OCI-LY7 (cell line): ENCODE measurements around the gene DNAJB4. TPM values are rescaled to one million over a fixed set of nuclear protein-coding genes. Genes with fewer than 3 reads are reported as not detected.

Source experiments
- BruUV-seq: library from RNA; stranded (reverse); fragments of 400-500 nt; replicated peaks from 2 replicates; lab custom pipeline; 2021; lab: Mats Ljungman, UMichigan
- CTCF ChIA-PET: fragments of 300-600 bp; sonication (Branson Sonifier 250); formaldehyde crosslinking; loops from one replicate; lab custom pipeline; 2022; ENCODE audit warnings: antibody characterized with exemption; ENCODE audit not compliant: unreplicated experiment; lab: Charles Lee
- POLR2A ChIA-PET: fragments of 300-600 bp; sonication (Branson Sonifier 250); formaldehyde crosslinking; loops from one replicate; lab custom pipeline; 2022; ENCODE audit warnings: antibody characterized with exemption; lab: Charles Lee
- DNase-seq: peaks from one replicate; pipeline ENCODE4 v3.0.0-alpha.2; 2015; ENCODE audit warnings: low spot score
- H2AFZ ChIP-seq: fragments of 200-600 bp; sonication (generic), shearing (Covaris generic); 2 replicates; pipeline ENCODE4 v1.6.1; 2014; ENCODE audit warnings: mild to moderate bottlenecking, antibody characterized with exemption, low read length, moderate library complexity
- H3K27ac ChIP-seq: fragments of 200-600 bp; sonication (generic); 2 replicates; pipeline ENCODE4 v1.5.1; 2014; ENCODE audit warnings: mixed run types, low read depth, mild to moderate bottlenecking, moderate library complexity, low read length, inconsistent platforms; ENCODE audit not compliant: poor library complexity, severe bottlenecking
- H3K36me3 ChIP-seq: fragments of 200-600 bp; sonication (generic); 2 replicates; pipeline ENCODE4 v1.6.1; 2014; ENCODE audit warnings: mild to moderate bottlenecking, antibody characterized with exemption, low read length, moderate library complexity, mixed read lengths; ENCODE audit not compliant: insufficient read depth
- H3K4me1 ChIP-seq: fragments of 200-600 bp; sonication (generic); 2 replicates; pipeline ENCODE4 v1.5.1; 2014; ENCODE audit warnings: mild to moderate bottlenecking, low read length; ENCODE audit not compliant: insufficient read depth, poor library complexity, severe bottlenecking
- H3K4me2 ChIP-seq: fragments of 200-600 bp; sonication (generic); 2 replicates; pipeline ENCODE4 v1.6.1; 2014; ENCODE audit warnings: mild to moderate bottlenecking, low read length
- H3K4me3 ChIP-seq: fragments of 200-600 bp; sonication (generic); 2 replicates; pipeline ENCODE4 v1.5.1; 2014; ENCODE audit warnings: mild to moderate bottlenecking, low read depth, low read length; ENCODE audit not compliant: poor library complexity, severe bottlenecking
- H3K79me2 ChIP-seq: fragments of 200-600 bp; sonication (generic); 2 replicates; pipeline ENCODE4 v1.6.1; 2016; ENCODE audit warnings: low read depth, mild to moderate bottlenecking, low read length, moderate library complexity, mixed read lengths; ENCODE audit not compliant: insufficient read depth
- H3K9me2 ChIP-seq: fragments of 200-600 bp; sonication (generic); 2 replicates; pipeline ENCODE4 v1.6.1; 2016; ENCODE audit warnings: mild to moderate bottlenecking, low read length, mixed read lengths; ENCODE audit not compliant: insufficient read depth
- H3K9me3 ChIP-seq: fragments of 200-600 bp; sonication (generic); 2 replicates; pipeline ENCODE4 v1.6.1; 2014; ENCODE audit warnings: mild to moderate bottlenecking, mixed run types, low read length, mixed read lengths
- H4K20me1 ChIP-seq: fragments of 200-600 bp; sonication (generic); 2 replicates; pipeline ENCODE4 v1.6.1; 2014; ENCODE audit warnings: mild to moderate bottlenecking, antibody characterized with exemption, low read length, moderate library complexity, mixed read lengths; ENCODE audit not compliant: insufficient read depth
- EZH2phosphoT487 ChIP-seq: fragments of 200-600 bp; sonication (generic); IDR thresholded peaks from 2 replicates; pipeline ENCODE4 v1.6.1; 2018; ENCODE audit warnings: low read depth, borderline replicate concordance, mild to moderate bottlenecking, mixed run types, antibody characterized with exemption, low read length, moderate library complexity, mixed read lengths
- intact Hi-C: fragments of 100-400 bp; cut with micrococcal nuclease; formaldehyde crosslinking; loops from one replicate; pipeline ENCODE4 v1.10.0; 2022; ENCODE audit not compliant: unreplicated experiment
- total RNA-seq, 2 experiments: library from RNA; depleted of rRNA in 1 of 2; stranded (reverse); fragments of >200 nt in 1 of 2; shearing (Covaris generic) in 1 of 2; gene quantifications; 2 replicates each; pipeline ENCODE4 v1.2.3, GENCODE V29; 2014 to 2022
- TF ChIP-seq, protein P1 (sequence below): fragments of 200-600 bp; sonication (generic); conservative IDR thresholded peaks from 2 replicates; pipeline ENCODE4 v1.5.1; 2014; ENCODE audit warnings: mild to moderate bottlenecking, antibody characterized with exemption, low read length, moderate library complexity, mixed read lengths

The DNAJB4 gene
- total RNA-seq, 2 experiments from 2014 or later: 12.6 to 15.8 TPM

DNA sequence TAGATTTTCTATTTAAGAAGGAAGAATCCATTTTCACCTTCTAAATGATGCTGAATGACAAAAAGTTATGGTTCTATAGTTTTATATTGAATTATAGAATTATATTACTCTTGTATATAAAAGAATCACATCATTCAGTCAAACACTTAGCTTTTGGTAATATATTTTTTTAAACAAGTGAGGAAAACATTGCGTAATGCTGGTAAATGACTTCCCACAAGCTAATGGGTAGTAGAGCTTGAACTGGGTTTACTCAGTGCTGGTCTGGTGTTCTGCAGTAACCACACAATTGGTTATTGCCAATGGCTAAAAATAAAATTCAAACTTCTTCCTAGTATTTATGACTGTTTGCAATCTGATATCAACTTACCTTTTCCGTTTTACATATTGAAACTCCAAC is 30.4 kb downstream of the DNAJB4 start:
- Histone ChIP-seq H2AFZ (no peak overlapping the region), H3K4me1 (no peaks in the 10 kb centered on the region), H3K4me3 (no peak overlapping the region), H3K4me2 (no peak overlapping the region), H3K9me2 (peaks cover 4% of the 10 kb centered on the region; the same call in 1 of the 2 replicates), H4K20me1 (no peaks in the 10 kb centered on the region), H3K9me3 (no peaks in the 10 kb centered on the region), H3K36me3 (no peaks in the 10 kb centered on the region), H3K79me2 (no peaks in the 10 kb centered on the region), H3K27ac (no peak overlapping the region)
- DNase-seq: no peak
- CTCF ChIA-PET: no interaction called here
- intact Hi-C loops: no loop called here
- TF ChIP-seq EZH2phosphoT487: no peak
- TF ChIP-seq, protein P1, sequence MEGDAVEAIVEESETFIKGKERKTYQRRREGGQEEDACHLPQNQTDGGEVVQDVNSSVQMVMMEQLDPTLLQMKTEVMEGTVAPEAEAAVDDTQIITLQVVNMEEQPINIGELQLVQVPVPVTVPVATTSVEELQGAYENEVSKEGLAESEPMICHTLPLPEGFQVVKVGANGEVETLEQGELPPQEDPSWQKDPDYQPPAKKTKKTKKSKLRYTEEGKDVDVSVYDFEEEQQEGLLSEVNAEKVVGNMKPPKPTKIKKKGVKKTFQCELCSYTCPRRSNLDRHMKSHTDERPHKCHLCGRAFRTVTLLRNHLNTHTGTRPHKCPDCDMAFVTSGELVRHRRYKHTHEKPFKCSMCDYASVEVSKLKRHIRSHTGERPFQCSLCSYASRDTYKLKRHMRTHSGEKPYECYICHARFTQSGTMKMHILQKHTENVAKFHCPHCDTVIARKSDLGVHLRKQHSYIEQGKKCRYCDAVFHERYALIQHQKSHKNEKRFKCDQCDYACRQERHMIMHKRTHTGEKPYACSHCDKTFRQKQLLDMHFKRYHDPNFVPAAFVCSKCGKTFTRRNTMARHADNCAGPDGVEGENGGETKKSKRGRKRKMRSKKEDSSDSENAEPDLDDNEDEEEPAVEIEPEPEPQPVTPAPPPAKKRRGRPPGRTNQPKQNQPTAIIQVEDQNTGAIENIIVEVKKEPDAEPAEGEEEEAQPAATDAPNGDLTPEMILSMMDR: no peak
- POLR2A ChIA-PET: interaction anchor here (1.8 kb wide), 1 partner anchor 30 kb away, joined by 5 read pairs; the partner anchor contains the start of gene DNAJB4
- BruUV-seq: no TSS peak

DNA sequence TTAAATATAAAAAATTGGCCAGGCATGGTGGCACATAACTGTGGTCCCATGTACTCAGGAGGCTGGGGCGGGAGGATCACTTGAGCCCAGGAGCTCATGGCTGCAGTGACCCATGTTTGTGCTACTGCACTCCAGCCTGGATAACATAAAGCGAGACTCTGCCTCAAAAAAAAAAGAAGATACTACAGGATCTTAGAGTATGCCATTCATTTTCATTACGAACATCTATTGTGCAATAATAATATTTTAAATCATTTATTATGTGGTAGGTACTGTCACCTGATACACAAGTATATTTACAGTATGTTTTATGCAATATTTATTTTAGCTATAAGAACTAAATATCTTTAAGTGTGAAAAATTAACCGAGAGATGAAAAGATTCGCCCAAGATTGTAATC is 31.7 kb downstream of the DNAJB4 start:
- Histone ChIP-seq H3K79me2 (no peaks in the 10 kb centered on the region), H4K20me1 (no peaks in the 10 kb centered on the region), H3K9me2 (peaks cover 4% of the 10 kb centered on the region; the same call in 1 of the 2 replicates), H3K4me3 (no peak overlapping the region), H3K4me2 (no peak overlapping the region), H3K36me3 (no peaks in the 10 kb centered on the region), H3K27ac (no peak overlapping the region), H2AFZ (no peak overlapping the region), H3K9me3 (no peaks in the 10 kb centered on the region), H3K4me1 (no peaks in the 10 kb centered on the region)
- BruUV-seq: no TSS peak
- intact Hi-C loops: no loop called here
- ChIA-PET CTCF (no interaction called here), POLR2A (interaction anchor here (0.7 kb wide), 1 partner anchor 255 kb away, joined by 3 read pairs; no protein-coding TSS in a partner anchor)
- no peak for DNase-seq
- TF ChIP-seq, protein P1: no peak
- TF ChIP-seq EZH2phosphoT487: no peak

DNA sequence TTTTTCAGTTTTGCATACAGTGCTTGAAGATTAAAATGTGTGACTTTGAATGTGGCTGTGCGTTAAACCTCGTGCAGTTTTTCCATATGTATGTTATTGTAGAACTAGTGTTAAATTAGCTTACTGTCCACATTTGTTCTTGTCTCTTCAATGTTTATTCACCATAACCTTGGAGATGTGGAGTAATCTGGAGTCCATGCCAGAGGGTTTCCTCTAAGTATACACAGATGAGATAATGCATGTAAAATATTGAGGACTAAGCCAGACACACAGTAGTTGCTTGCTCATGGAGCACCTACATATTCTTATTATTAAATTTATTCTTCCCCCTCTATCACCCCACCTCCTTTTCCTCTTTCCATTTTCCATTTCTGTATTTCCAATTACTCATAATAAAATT is 33.3 kb downstream of the DNAJB4 start:
- TF ChIP-seq EZH2phosphoT487: no peak
- TF ChIP-seq, protein P1: no peak
- no peak for DNase-seq
- no peaks in the 10 kb centered on the region for H3K79me2 ChIP-seq
- H3K9me3 ChIP-seq: no peaks in the 10 kb centered on the region
- no peak overlapping the region for H2AFZ ChIP-seq
- POLR2A ChIA-PET: interaction anchor here (1.0 kb wide), 1 partner anchor 27 kb away, joined by 5 read pairs; no protein-coding TSS in a partner anchor
- H3K4me2 ChIP-seq: no peak overlapping the region
- no peak overlapping the region for H3K27ac ChIP-seq
- H4K20me1 ChIP-seq: no peaks in the 10 kb centered on the region
- no TSS peak for BruUV-seq
- H3K4me3 ChIP-seq: no peak overlapping the region
- CTCF ChIA-PET: no interaction called here
- peaks cover 4% of the 10 kb centered on the region; the same call in 1 of the 2 replicates for H3K9me2 ChIP-seq
- intact Hi-C loops: no loop called here
- no peaks in the 10 kb centered on the region for H3K4me1 ChIP-seq
- H3K36me3 ChIP-seq: no peaks in the 10 kb centered on the region
